Measurements from ENCODE around the gene REEP5. TPM values are rescaled to one million over a fixed set of nuclear protein-coding genes. Genes with fewer than 3 reads are reported as not detected.

The REEP5 gene
- total RNA-seq, 4 donors from 2014 or later = 65.7 to 91.6 (median 79.0) TPM

DNA sequence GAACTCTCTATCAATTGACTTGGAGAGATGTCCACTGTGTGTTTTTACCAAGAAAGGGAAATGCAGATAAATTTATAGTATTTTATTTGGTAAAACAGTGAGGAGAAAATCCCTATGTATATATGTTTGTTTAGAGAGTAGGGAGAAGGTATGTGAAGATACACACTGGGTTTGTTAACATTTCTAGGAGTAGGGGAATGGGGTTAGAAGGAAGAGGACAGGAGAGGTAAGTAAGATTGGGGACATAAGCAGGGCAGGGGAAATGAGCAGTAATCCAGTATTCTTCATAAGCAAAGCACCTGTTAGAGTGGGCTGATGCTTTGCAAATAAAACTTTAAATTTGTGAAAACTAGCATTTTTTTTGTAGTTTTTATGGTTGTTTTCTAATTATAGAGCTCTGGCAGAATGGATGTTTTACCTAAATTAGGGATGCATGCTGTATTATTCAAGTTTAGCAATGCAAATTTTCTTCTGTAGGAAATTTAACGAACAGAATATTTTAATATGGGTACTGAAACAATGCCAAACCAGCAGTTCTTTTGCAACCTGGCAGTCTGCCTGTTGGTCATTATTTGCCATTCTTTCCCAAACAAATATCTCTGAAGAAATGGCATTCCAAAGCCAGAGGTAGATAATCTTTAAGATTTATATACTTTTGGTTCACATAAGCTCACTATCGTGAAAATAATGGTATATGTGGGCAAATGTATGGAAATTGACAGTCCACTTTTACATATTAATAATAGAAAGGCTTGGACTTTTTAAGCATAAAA is 35.2 kb upstream of the REEP5 start:
- H3K27me3 ChIP-seq = no peaks in the 10 kb centered on the region

DNA sequence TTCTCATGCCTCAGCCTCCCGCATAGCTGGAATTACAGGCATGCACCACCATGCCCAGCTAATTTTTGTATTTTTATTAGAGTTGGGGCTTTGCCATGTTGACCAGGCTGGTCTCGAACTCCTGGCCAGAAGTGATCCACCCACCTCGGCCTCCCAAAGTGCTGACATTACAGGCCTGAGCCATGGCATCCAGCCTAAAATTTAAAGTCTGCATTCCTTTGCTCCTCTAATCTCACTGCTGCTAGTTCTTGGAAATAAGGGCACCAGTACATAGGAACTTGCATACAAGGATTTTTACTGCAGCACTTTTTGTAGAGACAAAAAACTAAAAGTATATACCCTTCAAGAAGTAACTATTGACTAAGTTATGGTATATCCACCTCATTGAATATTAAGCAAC is 34.6 kb upstream of the REEP5 start:
- Histone ChIP-seq H3K36me3 (no peaks in the 10 kb centered on the region), H3K4me3 (no peak overlapping the region), H3K27ac (no peak overlapping the region), H3K27me3 (no peaks in the 10 kb centered on the region), H3K9me3 (no peaks in the 10 kb centered on the region), H3K4me1 (peaks cover 27% of the 10 kb centered on the region)
- TF ChIP-seq, protein P1, sequence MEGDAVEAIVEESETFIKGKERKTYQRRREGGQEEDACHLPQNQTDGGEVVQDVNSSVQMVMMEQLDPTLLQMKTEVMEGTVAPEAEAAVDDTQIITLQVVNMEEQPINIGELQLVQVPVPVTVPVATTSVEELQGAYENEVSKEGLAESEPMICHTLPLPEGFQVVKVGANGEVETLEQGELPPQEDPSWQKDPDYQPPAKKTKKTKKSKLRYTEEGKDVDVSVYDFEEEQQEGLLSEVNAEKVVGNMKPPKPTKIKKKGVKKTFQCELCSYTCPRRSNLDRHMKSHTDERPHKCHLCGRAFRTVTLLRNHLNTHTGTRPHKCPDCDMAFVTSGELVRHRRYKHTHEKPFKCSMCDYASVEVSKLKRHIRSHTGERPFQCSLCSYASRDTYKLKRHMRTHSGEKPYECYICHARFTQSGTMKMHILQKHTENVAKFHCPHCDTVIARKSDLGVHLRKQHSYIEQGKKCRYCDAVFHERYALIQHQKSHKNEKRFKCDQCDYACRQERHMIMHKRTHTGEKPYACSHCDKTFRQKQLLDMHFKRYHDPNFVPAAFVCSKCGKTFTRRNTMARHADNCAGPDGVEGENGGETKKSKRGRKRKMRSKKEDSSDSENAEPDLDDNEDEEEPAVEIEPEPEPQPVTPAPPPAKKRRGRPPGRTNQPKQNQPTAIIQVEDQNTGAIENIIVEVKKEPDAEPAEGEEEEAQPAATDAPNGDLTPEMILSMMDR (IDR thresholded peaks at IDR 0.05) = no peak
- no peak for TF ChIP-seq EP300 (IDR thresholded peaks at IDR 0.05)
- TF ChIP-seq POLR2AphosphoS5 (IDR thresholded peaks at IDR 0.05) = no peak
- TF ChIP-seq POLR2A (IDR thresholded peaks at IDR 0.05) = no peak
- 58% methylated on average over 3 of the region's 3 CpGs for WGBS
- no peak for DNase-seq (ENCODE audit: low spot score in 2 of 2)

More for the DNA sequence above, 35.2 kb upstream of the REEP5 start:
- Histone ChIP-seq H3K4me3 (no peak overlapping the region), H3K36me3 (no peaks in the 10 kb centered on the region), H3K4me1 (peaks cover 27% of the 10 kb centered on the region), H3K27ac (no peak overlapping the region), H3K9me3 (no peaks in the 10 kb centered on the region)
- TF ChIP-seq POLR2A (IDR thresholded peaks at IDR 0.05) (no peak), EP300 (IDR thresholded peaks at IDR 0.05) (no peak)
- TF ChIP-seq, protein P1 (IDR thresholded peaks at IDR 0.05) = no peak
- WGBS = 53% methylated on average over 2 of the region's 2 CpGs
- DNase-seq (ENCODE audit: low spot score in 2 of 2) = no peak

DNA sequence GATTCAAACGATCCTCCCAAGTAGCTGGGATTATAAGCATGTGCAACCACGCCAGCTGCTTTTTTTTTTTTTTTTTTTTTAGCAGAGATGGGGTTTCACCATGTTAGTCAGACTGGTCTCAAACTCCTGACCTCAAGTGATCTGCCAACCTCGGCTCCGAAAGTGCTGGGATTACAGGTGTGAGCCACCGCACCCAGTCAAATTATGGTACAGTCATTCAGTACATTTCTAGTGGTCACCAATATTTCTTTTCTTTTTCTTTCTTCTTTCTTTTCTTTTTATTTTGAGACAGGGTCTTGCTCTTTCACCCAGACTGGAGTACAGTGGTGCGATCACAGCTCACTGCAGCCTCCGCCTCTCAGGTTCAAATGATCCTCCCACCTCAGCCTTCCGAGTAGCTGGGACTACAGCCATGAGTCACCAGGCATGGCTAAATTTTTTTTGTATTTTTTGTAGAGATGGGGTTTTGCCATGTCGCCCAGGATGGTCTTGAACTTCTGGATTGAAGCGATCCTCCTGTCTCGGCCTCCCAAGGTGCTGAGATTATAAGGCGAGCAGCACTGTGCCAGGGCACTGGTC is 29.2 kb upstream of the REEP5 start:
- TF ChIP-seq, protein P1 (IDR thresholded peaks at IDR 0.05) = no peak
- TF ChIP-seq POLR2AphosphoS5 (IDR thresholded peaks at IDR 0.05) = no peak
- 94% methylated on average over 12 of the region's 12 CpGs for WGBS
- no peak for DNase-seq (ENCODE audit: low spot score in 2 of 2)

DNA sequence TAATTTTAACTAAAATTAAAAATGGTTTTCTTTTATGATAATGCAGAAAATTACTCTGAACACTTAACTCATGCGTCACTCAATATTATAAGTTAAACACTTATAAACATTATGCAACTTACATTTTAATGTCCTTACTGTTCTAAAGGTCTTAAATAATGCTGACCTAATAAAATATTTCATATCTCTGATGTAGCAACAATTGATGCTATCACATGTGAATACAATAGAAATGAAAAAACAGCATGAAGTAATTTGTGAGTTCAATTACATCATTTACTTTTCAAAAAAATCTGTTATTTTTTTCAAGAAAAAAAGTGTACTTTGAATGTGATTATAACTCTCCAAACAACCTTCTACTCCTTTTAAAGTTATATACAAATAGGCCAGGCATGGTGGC is 26.4 kb upstream of the REEP5 start:
- no peak overlapping the region for H3K27ac ChIP-seq
- DNase-seq (ENCODE audit: low spot score in 2 of 2) = no peak
- WGBS = 82% methylated on average over 1 of the region's 1 CpG
- TF ChIP-seq POLR2AphosphoS5 (IDR thresholded peaks at IDR 0.05) (no peak), POLR2A (IDR thresholded peaks at IDR 0.05) (no peak), EP300 (IDR thresholded peaks at IDR 0.05) (no peak)
- TF ChIP-seq, protein P1 (IDR thresholded peaks at IDR 0.05) = no peak
- no peaks in the 10 kb centered on the region for H3K9me3 ChIP-seq
- no peaks in the 10 kb centered on the region for H3K27me3 ChIP-seq
- H3K4me1 ChIP-seq = no peaks in the 10 kb centered on the region
- no peaks in the 10 kb centered on the region for H3K36me3 ChIP-seq
- no peak overlapping the region for H3K4me3 ChIP-seq

More for the DNA sequence above, 29.2 kb upstream of the REEP5 start:
- no peak overlapping the region for H3K4me3 ChIP-seq
- H3K27ac ChIP-seq = no peak overlapping the region
- H3K27me3 ChIP-seq = no peaks in the 10 kb centered on the region
- H3K36me3 ChIP-seq = no peaks in the 10 kb centered on the region
- H3K9me3 ChIP-seq = no peaks in the 10 kb centered on the region
- H3K4me1 ChIP-seq = no peaks in the 10 kb centered on the region

DNA sequence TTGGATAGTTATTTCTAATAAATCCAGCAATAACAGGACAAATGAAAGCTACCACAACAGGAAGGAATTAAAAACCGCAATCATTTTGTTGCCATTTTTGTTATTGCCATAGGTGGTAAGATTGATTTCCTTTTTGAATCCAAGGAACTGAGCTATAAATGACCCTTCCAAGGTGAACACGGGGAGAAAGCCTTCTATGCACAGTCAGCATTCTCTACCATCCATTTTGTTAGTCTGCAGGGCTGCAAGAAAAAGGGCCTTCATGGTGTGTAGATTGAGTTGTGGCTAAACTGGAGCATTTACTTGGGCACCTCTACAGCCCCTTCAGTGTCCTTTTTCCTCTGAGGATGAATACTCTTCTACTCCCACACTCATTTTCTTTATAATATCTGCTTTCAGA is 18.6 kb upstream of the REEP5 start:
- Histone ChIP-seq H3K9me3 (no peaks in the 10 kb centered on the region), H3K27ac (no peak overlapping the region)
- WGBS = 73% methylated on average over 2 of the region's 2 CpGs

More for the DNA sequence above, 18.6 kb upstream of the REEP5 start:
- Histone ChIP-seq H3K4me3 (no peak overlapping the region), H3K4me1 (no peaks in the 10 kb centered on the region), H3K27me3 (no peaks in the 10 kb centered on the region), H3K36me3 (no peaks in the 10 kb centered on the region)
- no peak for DNase-seq (ENCODE audit: low spot score in 2 of 2)
- TF ChIP-seq EP300 (IDR thresholded peaks at IDR 0.05) (no peak), POLR2A (IDR thresholded peaks at IDR 0.05) (no peak), POLR2AphosphoS5 (IDR thresholded peaks at IDR 0.05) (no peak)
- TF ChIP-seq, protein P1 (IDR thresholded peaks at IDR 0.05) = no peak
